Endothelial cell of umbilical vein (primary cell): ENCODE data around the gene PEAK3. TPM values are rescaled to one million over a fixed set of nuclear protein-coding genes. Genes with fewer than 3 reads are reported as not detected.

Experiments
- BruUV-seq: library from RNA; stranded (reverse); fragments of 400-500 nt; replicated peaks from 2 replicates; lab custom pipeline; 2021; lab: Mats Ljungman, UMichigan
- CTCF ChIA-PET: fragments of 300-600, 350-600 bp; sonication (Branson Sonifier 250); formaldehyde crosslinking; loops from one replicate; lab custom pipeline; 2021; ENCODE audit warnings: antibody characterized with exemption, inconsistent platforms; lab: Charles Lee
- POLR2A ChIA-PET: fragments of 300-600, 350-600 bp; sonication (Branson Sonifier 250); formaldehyde crosslinking; loops from one replicate; lab custom pipeline; 2021; ENCODE audit warnings: antibody characterized with exemption, inconsistent platforms; lab: Charles Lee
- DNase-seq: peaks from one replicate; pipeline ENCODE4 v3.0.0-alpha.2; 2011; ENCODE audit warnings: low read depth, low spot score
- FAIRE-seq: peaks from 2 replicates; lab custom pipeline; 2011; peaks lifted over from hg19 to GRCh38; lab: Jason Lieb, UNC
- H2AFZ ChIP-seq: 2 replicates; pipeline ENCODE4 v1.6.0; 2012; ENCODE audit warnings: low read depth, low read length, control low read depth, inconsistent platforms
- H3K27ac ChIP-seq: 2 replicates; pipeline ENCODE4 v1.5.1; 2011; ENCODE audit warnings: low read depth, mild to moderate bottlenecking, control low read depth, low read length, moderate library complexity; ENCODE audit not compliant: insufficient read depth
- H3K27me3 ChIP-seq, 2 experiments: 2 replicates each; pipeline versions ENCODE4 v1.6.0 to v1.6.1; 2011; ENCODE audit warnings: low read length in 2 of 2, mixed read lengths in 1 of 2; ENCODE audit not compliant: control insufficient read depth in 2 of 2, insufficient read depth in 2 of 2
- H3K36me3 ChIP-seq, 2 experiments: 2 replicates in 1 of 2; 3 replicates in 1 of 2; pipeline ENCODE4 v1.5.1; 2011; ENCODE audit warnings: low read length in 2 of 2, mild to moderate bottlenecking in 1 of 2, moderate library complexity in 1 of 2; ENCODE audit not compliant: control insufficient read depth in 2 of 2, insufficient read depth in 2 of 2; ENCODE audit errors: extremely low read depth in 1 of 2
- H3K4me1 ChIP-seq: 3 replicates; pipeline ENCODE4 v1.5.1; 2011; ENCODE audit warnings: mild to moderate bottlenecking, low read length; ENCODE audit not compliant: control insufficient read depth, insufficient read depth; ENCODE audit errors: extremely low read depth
- H3K4me2 ChIP-seq: 2 replicates; pipeline ENCODE4 v1.6.1; 2011; ENCODE audit warnings: low read length, control low read depth, mixed read lengths; ENCODE audit not compliant: insufficient read depth
- H3K4me3 ChIP-seq, 3 experiments: fragments of 200-600 bp in 1 of 3; sonication (generic), shearing (Covaris generic) in 1 of 3; replicated peaks in 1 of 3; 2 replicates each; pipeline ENCODE4 v1.5.1; 2011 to 2016; ENCODE audit warnings: control low read depth in 3 of 3, low read length in 3 of 3, mild to moderate bottlenecking in 2 of 3, inconsistent platforms in 1 of 3, low read depth in 1 of 3, moderate library complexity in 1 of 3; ENCODE audit not compliant: insufficient read depth in 1 of 3
- H3K79me2 ChIP-seq: 2 replicates; pipeline ENCODE4 v1.6.0; 2012; ENCODE audit warnings: low read length, inconsistent platforms; ENCODE audit not compliant: control insufficient read depth, insufficient read depth
- H3K9ac ChIP-seq: replicated peaks from 2 replicates; pipeline ENCODE3; 2011; ENCODE audit warnings: low read length, control low read depth; ENCODE audit not compliant: insufficient read depth; ENCODE audit errors: extremely low read depth
- H3K9me1 ChIP-seq: replicated peaks from 3 replicates; pipeline ENCODE4 v1.6.0; 2011; ENCODE audit warnings: mild to moderate bottlenecking, low read length; ENCODE audit not compliant: control insufficient read depth, insufficient read depth; ENCODE audit errors: extremely low read depth
- H3K9me3 ChIP-seq: replicated peaks from 2 replicates; pipeline ENCODE4 v1.5.1; 2012; ENCODE audit warnings: low read length, inconsistent platforms; ENCODE audit not compliant: control insufficient read depth, insufficient read depth
- H4K20me1 ChIP-seq: replicated peaks from 2 replicates; pipeline ENCODE3; 2011; ENCODE audit warnings: mild to moderate bottlenecking, low read length; ENCODE audit not compliant: control insufficient read depth, insufficient read depth; ENCODE audit errors: extremely low read depth
- CTCF ChIP-seq, 2 donors: IDR thresholded peaks; 1 replicate in 1 of 2; 2 replicates in 1 of 2; pipeline ENCODE4 v1.5.1; 2011; ENCODE audit warnings: low read length in 2 of 2, mild to moderate bottlenecking in 2 of 2, moderate library complexity in 2 of 2, control low read depth in 1 of 2, inconsistent platforms in 1 of 2, low read depth in 1 of 2; ENCODE audit not compliant: insufficient read depth in 1 of 2; ENCODE audit errors: extremely low read depth in 1 of 2
- EZH2 ChIP-seq: IDR thresholded peaks from 2 replicates; pipeline ENCODE4 v1.6.1; 2012; ENCODE audit warnings: borderline replicate concordance, low read depth, mild to moderate bottlenecking, moderate library complexity, low read length, inconsistent platforms; ENCODE audit not compliant: severe bottlenecking
- FOS ChIP-seq: IDR thresholded peaks from 2 replicates; pipeline ENCODE4 v1.6.1; 2011; ENCODE audit warnings: mild to moderate bottlenecking, low read length, moderate library complexity, borderline replicate concordance; ENCODE audit not compliant: insufficient read depth
- GATA2 ChIP-seq: IDR thresholded peaks from 2 replicates; pipeline ENCODE4 v1.7.0; 2011; ENCODE audit warnings: low read depth, mild to moderate bottlenecking, moderate library complexity, mixed read lengths, low read length; ENCODE audit not compliant: insufficient read length, insufficient read depth
- JUN ChIP-seq: IDR thresholded peaks from 2 replicates; pipeline ENCODE4 v1.6.1; 2011; ENCODE audit warnings: borderline replicate concordance, low read depth; ENCODE audit not compliant: insufficient read length, insufficient read depth
- MYC ChIP-seq: IDR thresholded peaks from one replicate; pipeline ENCODE4 v1.6.1; 2011; ENCODE audit warnings: mild to moderate bottlenecking, low read depth, low read length
- POLR2A ChIP-seq: IDR thresholded peaks from 2 replicates; pipeline ENCODE4 v1.6.1; 2012; ENCODE audit warnings: low read depth, mild to moderate bottlenecking, control low read depth, low read length
- POLR2AphosphoS5 ChIP-seq: IDR thresholded peaks from 2 replicates; pipeline ENCODE4 v1.6.1; 2012; ENCODE audit warnings: low read depth, mild to moderate bottlenecking, control low read depth, low read length, moderate library complexity; ENCODE audit not compliant: insufficient read depth
- dilution Hi-C: fragments of 300-500 bp; cut with MboI; formaldehyde crosslinking; loops from one replicate; pipeline ENCODE4 v1.15.0; 2019; ENCODE audit warnings: low sequenced_read_pairs; ENCODE audit not compliant: extremely low pct_ligation_motif_present
- intact Hi-C: fragments of 100-400 bp; cut with micrococcal nuclease; formaldehyde crosslinking; loops from one replicate; pipeline ENCODE4 v1.10.0; 2022
- polyA plus RNA-seq, 4 experiments: library from polyadenylated mRNA; depleted of rRNA in 3 of 4; stranded (reverse) in 3 of 4; unstranded in 1 of 4; fragments of >200 nt; gene quantifications; 2 replicates each; pipeline versions ENCODE4 v1.2.1 to v1.2.3, GENCODE V29; 2011 to 2012; ENCODE audit warnings: missing spikeins in 1 of 4
- total RNA-seq: library from RNA; stranded (reverse); gene quantifications from 2 replicates; pipeline ENCODE4 v1.2.3, GENCODE V29; 2021
- TF ChIP-seq, protein P1 (sequence below): IDR thresholded peaks from 2 replicates; pipeline ENCODE4 v1.6.1; 2011; ENCODE audit not compliant: insufficient read depth, insufficient read length

The PEAK3 gene
- total and polyA plus RNA-seq, 2 donors (not counting 3 experiments of a cell fraction or from before 2014, with no cell fraction given): 0.03 TPM; not detected in 1

DNA sequence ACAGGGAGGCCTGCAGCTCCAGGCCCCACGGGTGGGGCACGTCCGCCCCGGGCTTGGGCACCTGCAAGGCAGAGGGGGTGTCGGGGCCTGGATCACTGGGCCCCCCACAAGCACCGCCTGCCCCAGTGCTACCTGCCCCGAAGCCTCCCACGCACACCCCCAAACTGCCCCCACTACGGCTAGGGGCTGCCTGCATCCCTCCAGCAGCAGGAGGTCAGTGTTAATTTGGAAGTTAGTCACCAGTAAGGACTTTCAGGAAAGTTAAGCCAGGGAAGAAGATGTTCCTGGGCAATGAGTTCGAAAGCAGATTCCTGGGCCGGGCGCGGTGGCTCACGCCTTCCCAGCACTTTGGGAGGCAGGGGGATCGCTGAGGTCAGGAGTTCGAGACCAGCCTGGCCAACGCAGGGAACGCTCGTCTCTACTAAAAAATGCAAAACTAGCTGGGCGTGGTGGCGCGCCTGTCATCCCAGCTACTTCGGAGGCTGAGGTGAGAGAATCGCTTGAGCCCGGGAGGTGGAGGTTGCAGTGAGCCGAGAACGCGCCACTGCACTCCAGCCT, 5.5 kb downstream of the PEAK3 start:
- Histone ChIP-seq H3K79me2 (peaks cover 26% of the 10 kb centered on the region), H3K9me3 (no peaks in the 10 kb centered on the region), H4K20me1 (no peaks in the 10 kb centered on the region), H3K36me3 (peaks cover 2 to 17% of the 10 kb centered on the region in 2 experiments), H3K27me3 (no peaks in the 10 kb centered on the region), H3K27ac (no peak overlapping the region), H2AFZ (no peak overlapping the region), H3K4me2 (no peak overlapping the region), H3K9ac (no peak overlapping the region), H3K4me3 (no peak overlapping the region), H3K4me1 (peaks cover 24% of the 10 kb centered on the region), H3K9me1 (no peaks in the 10 kb centered on the region)
- dilution Hi-C loops: no loop called here
- DNase-seq (no peak), FAIRE-seq (no peak)
- POLR2A ChIA-PET: no interaction called here
- no peak for TF ChIP-seq GATA2
- no peak for TF ChIP-seq CTCF (IDR thresholded peaks at IDR 0.05; ENCODE audit: extremely low read depth in 1 of 2, insufficient read depth in 1 of 2, low read depth in 1 of 2, low read length in 2 of 2)
- no peak for TF ChIP-seq POLR2A
- TF ChIP-seq, protein P1, sequence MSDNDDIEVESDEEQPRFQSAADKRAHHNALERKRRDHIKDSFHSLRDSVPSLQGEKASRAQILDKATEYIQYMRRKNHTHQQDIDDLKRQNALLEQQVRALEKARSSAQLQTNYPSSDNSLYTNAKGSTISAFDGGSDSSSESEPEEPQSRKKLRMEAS: no peak
- no peak for TF ChIP-seq EZH2
- TF ChIP-seq JUN: no peak
- no peak for TF ChIP-seq FOS
- no peak for TF ChIP-seq POLR2AphosphoS5
- no peak for TF ChIP-seq MYC
- CTCF ChIA-PET: interaction anchor here (0.8 to 1.5 kb wide), 3 partner anchors 15 to 335 kb away, joined by 3 to 7 read pairs (median 3); no protein-coding TSS in a partner anchor
- intact Hi-C loops: no loop called here
- BruUV-seq: no TSS peak
